GM23338 (cell line): ENCODE results near the gene PREP. TPM values are rescaled to one million over a fixed set of nuclear protein-coding genes. Genes with fewer than 3 reads are reported as not detected.

Experiments
- ATAC-seq: fragments of 200-7000 bp; cut with Tn5 transposase; 3 replicates; pipeline ENCODE4 v1.9.1; 2020
- DNase-seq: peaks from one replicate; pipeline ENCODE4 v3.0.0-alpha.2; 2015; ENCODE audit warnings: low spot score
- H2AFZ ChIP-seq: fragments of 200-600 bp; sonication (generic); 2 replicates; pipeline ENCODE4 v1.8.0; 2016; ENCODE audit warnings: antibody characterized with exemption, mild to moderate bottlenecking, moderate library complexity
- H3F3A ChIP-seq: fragments of 200-600 bp; sonication (generic); replicated peaks from 2 replicates; pipeline ENCODE4 v1.8.0; 2017; ENCODE audit warnings: antibody characterized with exemption, mixed run types, low read depth
- H3K27ac ChIP-seq: fragments of 200-600 bp; sonication (generic); 2 replicates; pipeline ENCODE4 v1.6.1; 2016; ENCODE audit warnings: low read depth
- H3K27me3 ChIP-seq: fragments of 200-600 bp; sonication (generic); 2 replicates; pipeline ENCODE4 v1.8.0; 2016; ENCODE audit warnings: mild to moderate bottlenecking, mixed run types, moderate library complexity; ENCODE audit not compliant: insufficient read depth
- H3K36me3 ChIP-seq: fragments of 200-600 bp; sonication (generic); 2 replicates; pipeline ENCODE4 v1.8.0; 2016; ENCODE audit warnings: mild to moderate bottlenecking; ENCODE audit not compliant: insufficient read depth
- H3K4me1 ChIP-seq: fragments of 200-600 bp; sonication (generic); 2 replicates; pipeline ENCODE4 v1.8.0; 2016; ENCODE audit warnings: mild to moderate bottlenecking, moderate library complexity; ENCODE audit not compliant: insufficient read depth
- H3K4me2 ChIP-seq: fragments of 200-600 bp; sonication (generic); 2 replicates; pipeline ENCODE4 v1.7.1; 2017; ENCODE audit warnings: mixed run types
- H3K4me3 ChIP-seq: fragments of 200-600 bp; sonication (generic); 2 replicates; pipeline ENCODE4 v1.6.1; 2016; ENCODE audit warnings: mixed run types
- H3K79me2 ChIP-seq: fragments of 200-600 bp; sonication (generic); replicated peaks from 2 replicates; pipeline ENCODE4 v1.8.0; 2017; ENCODE audit warnings: mild to moderate bottlenecking; ENCODE audit not compliant: insufficient read depth
- H3K9me2 ChIP-seq: fragments of 200-600 bp; sonication (generic); 2 replicates; pipeline ENCODE4 v1.8.0; 2017; ENCODE audit not compliant: insufficient read depth
- H4K20me1 ChIP-seq: fragments of 200-600 bp; sonication (generic); replicated peaks from 2 replicates; pipeline ENCODE4 v1.8.0; 2017; ENCODE audit warnings: mild to moderate bottlenecking; ENCODE audit not compliant: insufficient read depth
- H3K27ac Mint-ChIP-seq: 2 replicates; pipeline ENCODE4 v1.8.0; 2020; ENCODE audit warnings: inconsistent platforms, mild to moderate bottlenecking, moderate library complexity, mixed read lengths
- H3K27me3 Mint-ChIP-seq: 3 replicates; pipeline ENCODE4 v1.8.0; 2022; ENCODE audit warnings: low read depth, mild to moderate bottlenecking, moderate library complexity, mixed read lengths, inconsistent platforms; ENCODE audit not compliant: insufficient read depth, poor library complexity
- H3K36me3 Mint-ChIP-seq: 3 replicates; pipeline ENCODE4 v1.8.0; 2021; ENCODE audit warnings: low read depth, mild to moderate bottlenecking, inconsistent platforms, moderate library complexity, mixed read lengths
- H3K4me1 Mint-ChIP-seq: 3 replicates; pipeline ENCODE4 v1.8.0; 2020; ENCODE audit warnings: mild to moderate bottlenecking, inconsistent platforms, mixed read lengths
- H3K4me3 Mint-ChIP-seq: 3 replicates; pipeline ENCODE4 v1.8.0; 2021; ENCODE audit warnings: moderate library complexity, mild to moderate bottlenecking, inconsistent platforms, mixed read lengths
- H3K9me3 Mint-ChIP-seq: 3 replicates; pipeline ENCODE4 v1.8.0; 2020; ENCODE audit warnings: moderate library complexity, mild to moderate bottlenecking, inconsistent platforms, mixed read lengths
- CREB1 ChIP-seq: fragments of 250-450 bp; sonication (Bioruptor Pico); IDR thresholded peaks from 2 replicates; pipeline ENCODE4 v1.5.0; 2020; ENCODE audit warnings: low read depth, mild to moderate bottlenecking, moderate library complexity
- EZH2 ChIP-seq: fragments of 200-600 bp; sonication (generic); IDR thresholded peaks from one replicate; pipeline ENCODE4 v1.8.0; 2017; ENCODE audit warnings: antibody characterized with exemption, mild to moderate bottlenecking, low read depth; ENCODE audit not compliant: unreplicated experiment
- EZH2phosphoT487 ChIP-seq: fragments of 200-600 bp; sonication (generic); IDR thresholded peaks from one replicate; pipeline ENCODE4 v1.8.1; 2018; ENCODE audit warnings: antibody characterized with exemption; ENCODE audit not compliant: unreplicated experiment
- JUNB ChIP-seq: IDR thresholded peaks from one replicate; pipeline ENCODE4 v1.6.1; 2016; ENCODE audit warnings: antibody characterized with exemption; ENCODE audit not compliant: unreplicated experiment
- NANOG ChIP-seq: IDR thresholded peaks from 2 replicates; pipeline ENCODE4 v1.6.1; 2016; ENCODE audit warnings: antibody characterized with exemption, borderline replicate concordance
- POLR2AphosphoS5 ChIP-seq: IDR thresholded peaks from 2 replicates; pipeline ENCODE4 v1.6.1; 2016; ENCODE audit warnings: antibody characterized with exemption, low read depth
- STAT1 ChIP-seq: IDR thresholded peaks from one replicate; pipeline ENCODE4 v1.6.1; 2016; ENCODE audit warnings: antibody characterized with exemption; ENCODE audit not compliant: unreplicated experiment
- ZNF114 ChIP-seq: fragments of 250-450 bp; sonication (Bioruptor Pico); IDR thresholded peaks from 2 replicates; pipeline ENCODE4 v1.5.0; 2020; ENCODE audit warnings: mild to moderate bottlenecking, moderate library complexity
- ZNF331 ChIP-seq: fragments of 250-450 bp; sonication (Bioruptor Pico); IDR thresholded peaks from 2 replicates; pipeline ENCODE4 v1.5.0; 2020; ENCODE audit warnings: low read depth, mild to moderate bottlenecking, moderate library complexity
- polyA plus RNA-seq: library from polyadenylated mRNA; unstranded; fragments of >200 nt; fragmentation: Nextera tagmentation; extraction: Ambion mirVana; gene quantifications from 2 replicates; pipeline ENCODE4 v1.2.1, GENCODE V29; 2016
- total RNA-seq: library from RNA; depleted of rRNA; stranded (reverse); fragments of >200 nt; shearing (Covaris generic); gene quantifications from 2 replicates; pipeline ENCODE4 v1.2.3, GENCODE V29; 2014
- TF ChIP-seq, protein P1 (sequence below): IDR thresholded peaks from 2 replicates; pipeline ENCODE4 v1.6.1; 2016; ENCODE audit warnings: antibody characterized with exemption
- TF ChIP-seq, protein P2 (sequence below): fragments of 250-450 bp; sonication (Bioruptor Pico); IDR thresholded peaks from 2 replicates; pipeline ENCODE4 v1.5.0; 2020; ENCODE audit warnings: mild to moderate bottlenecking, moderate library complexity
- TF ChIP-seq, protein P3 (sequence below), 2 experiments: fragments of 200-600 bp in 1 of 2; sonication (generic) in 1 of 2; conservative IDR thresholded peaks; 2 replicates each; pipeline versions ENCODE4 v1.5.1 to v1.6.1; 2016 to 2017; ENCODE audit warnings: antibody characterized with exemption in 2 of 2, low read depth in 2 of 2, mild to moderate bottlenecking in 2 of 2, moderate library complexity in 1 of 2
- TF ChIP-seq, protein P4 (sequence below): IDR thresholded peaks from one replicate; pipeline ENCODE4 v1.6.1; 2018; ENCODE audit warnings: antibody characterized with exemption; ENCODE audit not compliant: unreplicated experiment

PREP gene
- total and polyA plus RNA-seq, 2 experiments from 2014 or later = 28.5 to 52.7 TPM

DNA sequence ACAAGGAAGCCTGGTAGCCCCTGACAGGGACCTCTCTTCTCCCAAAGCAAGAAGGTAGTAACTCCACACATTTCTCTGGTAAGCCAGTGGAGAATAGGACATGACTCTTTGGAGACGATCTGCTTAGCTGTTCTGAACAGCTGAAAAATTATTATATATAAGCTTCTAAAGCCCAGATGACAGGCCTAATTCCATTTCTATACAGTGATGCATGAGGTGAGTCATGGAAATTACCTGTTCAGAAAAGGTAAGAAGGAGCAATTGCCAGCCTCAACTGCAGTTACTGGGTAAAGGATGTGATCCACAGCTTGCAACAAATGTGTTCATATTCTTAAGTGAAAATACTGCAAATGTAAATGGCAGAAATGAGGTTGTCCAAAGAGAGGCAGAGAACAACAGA, 54.0 kb downstream of the PREP start:
- peaks cover 3% of the 10 kb centered on the region; the same call in 1 of the 2 replicates for H3K36me3 ChIP-seq
- no peaks in the 10 kb centered on the region for H3K79me2 ChIP-seq
- TF ChIP-seq EZH2phosphoT487 = no peak
- TF ChIP-seq, protein P1, sequence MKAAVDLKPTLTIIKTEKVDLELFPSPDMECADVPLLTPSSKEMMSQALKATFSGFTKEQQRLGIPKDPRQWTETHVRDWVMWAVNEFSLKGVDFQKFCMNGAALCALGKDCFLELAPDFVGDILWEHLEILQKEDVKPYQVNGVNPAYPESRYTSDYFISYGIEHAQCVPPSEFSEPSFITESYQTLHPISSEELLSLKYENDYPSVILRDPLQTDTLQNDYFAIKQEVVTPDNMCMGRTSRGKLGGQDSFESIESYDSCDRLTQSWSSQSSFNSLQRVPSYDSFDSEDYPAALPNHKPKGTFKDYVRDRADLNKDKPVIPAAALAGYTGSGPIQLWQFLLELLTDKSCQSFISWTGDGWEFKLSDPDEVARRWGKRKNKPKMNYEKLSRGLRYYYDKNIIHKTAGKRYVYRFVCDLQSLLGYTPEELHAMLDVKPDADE = no peak
- TF ChIP-seq, protein P2, sequence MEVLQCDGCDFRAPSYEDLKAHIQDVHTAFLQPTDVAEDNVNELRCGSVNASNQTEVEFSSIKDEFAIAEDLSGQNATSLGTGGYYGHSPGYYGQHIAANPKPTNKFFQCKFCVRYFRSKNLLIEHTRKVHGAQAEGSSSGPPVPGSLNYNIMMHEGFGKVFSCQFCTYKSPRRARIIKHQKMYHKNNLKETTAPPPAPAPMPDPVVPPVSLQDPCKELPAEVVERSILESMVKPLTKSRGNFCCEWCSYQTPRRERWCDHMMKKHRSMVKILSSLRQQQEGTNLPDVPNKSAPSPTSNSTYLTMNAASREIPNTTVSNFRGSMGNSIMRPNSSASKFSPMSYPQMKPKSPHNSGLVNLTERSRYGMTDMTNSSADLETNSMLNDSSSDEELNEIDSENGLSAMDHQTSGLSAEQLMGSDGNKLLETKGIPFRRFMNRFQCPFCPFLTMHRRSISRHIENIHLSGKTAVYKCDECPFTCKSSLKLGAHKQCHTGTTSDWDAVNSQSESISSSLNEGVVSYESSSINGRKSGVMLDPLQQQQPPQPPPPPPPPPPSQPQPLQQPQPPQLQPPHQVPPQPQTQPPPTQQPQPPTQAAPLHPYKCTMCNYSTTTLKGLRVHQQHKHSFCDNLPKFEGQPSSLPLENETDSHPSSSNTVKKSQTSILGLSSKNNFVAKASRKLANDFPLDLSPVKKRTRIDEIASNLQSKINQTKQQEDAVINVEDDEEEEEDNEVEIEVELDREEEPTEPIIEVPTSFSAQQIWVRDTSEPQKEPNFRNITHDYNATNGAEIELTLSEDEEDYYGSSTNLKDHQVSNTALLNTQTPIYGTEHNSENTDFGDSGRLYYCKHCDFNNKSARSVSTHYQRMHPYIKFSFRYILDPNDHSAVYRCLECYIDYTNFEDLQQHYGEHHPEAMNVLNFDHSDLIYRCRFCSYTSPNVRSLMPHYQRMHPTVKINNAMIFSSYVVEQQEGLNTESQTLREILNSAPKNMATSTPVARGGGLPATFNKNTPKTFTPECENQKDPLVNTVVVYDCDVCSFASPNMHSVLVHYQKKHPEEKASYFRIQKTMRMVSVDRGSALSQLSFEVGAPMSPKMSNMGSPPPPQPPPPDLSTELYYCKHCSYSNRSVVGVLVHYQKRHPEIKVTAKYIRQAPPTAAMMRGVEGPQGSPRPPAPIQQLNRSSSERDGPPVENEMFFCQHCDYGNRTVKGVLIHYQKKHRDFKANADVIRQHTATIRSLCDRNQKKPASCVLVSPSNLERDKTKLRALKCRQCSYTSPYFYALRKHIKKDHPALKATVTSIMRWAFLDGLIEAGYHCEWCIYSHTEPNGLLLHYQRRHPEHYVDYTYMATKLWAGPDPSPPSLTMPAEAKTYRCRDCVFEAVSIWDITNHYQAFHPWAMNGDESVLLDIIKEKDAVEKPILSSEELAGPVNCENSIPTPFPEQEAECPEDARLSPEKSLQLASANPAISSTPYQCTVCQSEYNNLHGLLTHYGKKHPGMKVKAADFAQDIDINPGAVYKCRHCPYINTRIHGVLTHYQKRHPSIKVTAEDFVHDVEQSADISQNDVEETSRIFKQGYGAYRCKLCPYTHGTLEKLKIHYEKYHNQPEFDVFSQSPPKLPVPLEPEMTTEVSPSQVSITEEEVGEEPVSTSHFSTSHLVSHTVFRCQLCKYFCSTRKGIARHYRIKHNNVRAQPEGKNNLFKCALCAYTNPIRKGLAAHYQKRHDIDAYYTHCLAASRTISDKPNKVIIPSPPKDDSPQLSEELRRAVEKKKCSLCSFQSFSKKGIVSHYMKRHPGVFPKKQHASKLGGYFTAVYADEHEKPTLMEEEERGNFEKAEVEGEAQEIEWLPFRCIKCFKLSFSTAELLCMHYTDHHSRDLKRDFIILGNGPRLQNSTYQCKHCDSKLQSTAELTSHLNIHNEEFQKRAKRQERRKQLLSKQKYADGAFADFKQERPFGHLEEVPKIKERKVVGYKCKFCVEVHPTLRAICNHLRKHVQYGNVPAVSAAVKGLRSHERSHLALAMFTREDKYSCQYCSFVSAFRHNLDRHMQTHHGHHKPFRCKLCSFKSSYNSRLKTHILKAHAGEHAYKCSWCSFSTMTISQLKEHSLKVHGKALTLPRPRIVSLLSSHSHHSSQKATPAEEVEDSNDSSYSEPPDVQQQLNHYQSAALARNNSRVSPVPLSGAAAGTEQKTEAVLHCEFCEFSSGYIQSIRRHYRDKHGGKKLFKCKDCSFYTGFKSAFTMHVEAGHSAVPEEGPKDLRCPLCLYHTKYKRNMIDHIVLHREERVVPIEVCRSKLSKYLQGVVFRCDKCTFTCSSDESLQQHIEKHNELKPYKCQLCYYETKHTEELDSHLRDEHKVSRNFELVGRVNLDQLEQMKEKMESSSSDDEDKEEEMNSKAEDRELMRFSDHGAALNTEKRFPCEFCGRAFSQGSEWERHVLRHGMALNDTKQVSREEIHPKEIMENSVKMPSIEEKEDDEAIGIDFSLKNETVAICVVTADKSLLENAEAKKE (CRISPR knock-in tag) = no peak
- no peak for TF ChIP-seq JUNB
- TF ChIP-seq CREB1 (CRISPR knock-in tag) = no peak
- no peak for TF ChIP-seq ZNF114 (CRISPR knock-in tag)
- no peak for TF ChIP-seq NANOG
- TF ChIP-seq ZNF331 (CRISPR knock-in tag) = no peak
- TF ChIP-seq, protein P3, sequence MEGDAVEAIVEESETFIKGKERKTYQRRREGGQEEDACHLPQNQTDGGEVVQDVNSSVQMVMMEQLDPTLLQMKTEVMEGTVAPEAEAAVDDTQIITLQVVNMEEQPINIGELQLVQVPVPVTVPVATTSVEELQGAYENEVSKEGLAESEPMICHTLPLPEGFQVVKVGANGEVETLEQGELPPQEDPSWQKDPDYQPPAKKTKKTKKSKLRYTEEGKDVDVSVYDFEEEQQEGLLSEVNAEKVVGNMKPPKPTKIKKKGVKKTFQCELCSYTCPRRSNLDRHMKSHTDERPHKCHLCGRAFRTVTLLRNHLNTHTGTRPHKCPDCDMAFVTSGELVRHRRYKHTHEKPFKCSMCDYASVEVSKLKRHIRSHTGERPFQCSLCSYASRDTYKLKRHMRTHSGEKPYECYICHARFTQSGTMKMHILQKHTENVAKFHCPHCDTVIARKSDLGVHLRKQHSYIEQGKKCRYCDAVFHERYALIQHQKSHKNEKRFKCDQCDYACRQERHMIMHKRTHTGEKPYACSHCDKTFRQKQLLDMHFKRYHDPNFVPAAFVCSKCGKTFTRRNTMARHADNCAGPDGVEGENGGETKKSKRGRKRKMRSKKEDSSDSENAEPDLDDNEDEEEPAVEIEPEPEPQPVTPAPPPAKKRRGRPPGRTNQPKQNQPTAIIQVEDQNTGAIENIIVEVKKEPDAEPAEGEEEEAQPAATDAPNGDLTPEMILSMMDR (conservative IDR thresholded peaks at IDR 0.05; ENCODE audit: low read depth in 2 of 2) = no peak
- no peak for TF ChIP-seq EZH2
- TF ChIP-seq POLR2AphosphoS5 = no peak
- TF ChIP-seq STAT1 = no peak
- TF ChIP-seq, protein P4, sequence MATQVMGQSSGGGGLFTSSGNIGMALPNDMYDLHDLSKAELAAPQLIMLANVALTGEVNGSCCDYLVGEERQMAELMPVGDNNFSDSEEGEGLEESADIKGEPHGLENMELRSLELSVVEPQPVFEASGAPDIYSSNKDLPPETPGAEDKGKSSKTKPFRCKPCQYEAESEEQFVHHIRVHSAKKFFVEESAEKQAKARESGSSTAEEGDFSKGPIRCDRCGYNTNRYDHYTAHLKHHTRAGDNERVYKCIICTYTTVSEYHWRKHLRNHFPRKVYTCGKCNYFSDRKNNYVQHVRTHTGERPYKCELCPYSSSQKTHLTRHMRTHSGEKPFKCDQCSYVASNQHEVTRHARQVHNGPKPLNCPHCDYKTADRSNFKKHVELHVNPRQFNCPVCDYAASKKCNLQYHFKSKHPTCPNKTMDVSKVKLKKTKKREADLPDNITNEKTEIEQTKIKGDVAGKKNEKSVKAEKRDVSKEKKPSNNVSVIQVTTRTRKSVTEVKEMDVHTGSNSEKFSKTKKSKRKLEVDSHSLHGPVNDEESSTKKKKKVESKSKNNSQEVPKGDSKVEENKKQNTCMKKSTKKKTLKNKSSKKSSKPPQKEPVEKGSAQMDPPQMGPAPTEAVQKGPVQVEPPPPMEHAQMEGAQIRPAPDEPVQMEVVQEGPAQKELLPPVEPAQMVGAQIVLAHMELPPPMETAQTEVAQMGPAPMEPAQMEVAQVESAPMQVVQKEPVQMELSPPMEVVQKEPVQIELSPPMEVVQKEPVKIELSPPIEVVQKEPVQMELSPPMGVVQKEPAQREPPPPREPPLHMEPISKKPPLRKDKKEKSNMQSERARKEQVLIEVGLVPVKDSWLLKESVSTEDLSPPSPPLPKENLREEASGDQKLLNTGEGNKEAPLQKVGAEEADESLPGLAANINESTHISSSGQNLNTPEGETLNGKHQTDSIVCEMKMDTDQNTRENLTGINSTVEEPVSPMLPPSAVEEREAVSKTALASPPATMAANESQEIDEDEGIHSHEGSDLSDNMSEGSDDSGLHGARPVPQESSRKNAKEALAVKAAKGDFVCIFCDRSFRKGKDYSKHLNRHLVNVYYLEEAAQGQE = no peak
- ATAC-seq = no peak
- H3K4me1 ChIP-seq = no peaks in the 10 kb centered on the region
- H3K4me2 ChIP-seq = no peak overlapping the region
- H3K36me3 Mint-ChIP-seq = peaks cover 35% of the 10 kb centered on the region
- H3K4me3 ChIP-seq = no peak overlapping the region
- H3K27ac Mint-ChIP-seq = no peak overlapping the region
- no peak overlapping the region for H2AFZ ChIP-seq
- DNase-seq = no peak
- H4K20me1 ChIP-seq = no peaks in the 10 kb centered on the region
- H3K9me2 ChIP-seq = no peaks in the 10 kb centered on the region
- H3K9me3 Mint-ChIP-seq = no peaks in the 10 kb centered on the region
- no peaks in the 10 kb centered on the region for H3K27me3 ChIP-seq
- H3K4me3 Mint-ChIP-seq = no peak overlapping the region
- no peaks in the 10 kb centered on the region for H3F3A ChIP-seq
- H3K27ac ChIP-seq = no peak overlapping the region
- H3K27me3 Mint-ChIP-seq = no peaks in the 10 kb centered on the region
- no peaks in the 10 kb centered on the region for H3K4me1 Mint-ChIP-seq
